Tibial nerve (tissue), 3 donors: ENCODE results near the gene PGD.

ENCODE experiments used
- CTCF ChIP-seq, 5 experiments: fragments of 200-600 bp in 3 of 5; fragments of 450-650 bp in 2 of 5; sonication (generic) in 3 of 5; IDR thresholded peaks; one replicate each; pipeline ENCODE4 v1.5.1; 2016 to 2019; ENCODE audit warnings: antibody characterized with exemption in 5 of 5, mild to moderate bottlenecking in 3 of 5, moderate library complexity in 2 of 5
- POLR2A ChIP-seq, 2 donors: fragments of 450-650 bp; IDR thresholded peaks; one replicate each; pipeline ENCODE4 v1.6.1; 2017; ENCODE audit warnings: antibody characterized with exemption in 2 of 2, mild to moderate bottlenecking in 2 of 2, moderate library complexity in 2 of 2

- TF ChIP-seq CTCF (IDR thresholded peaks at IDR 0.05): no peak
- TF ChIP-seq POLR2A (IDR thresholded peaks at IDR 0.05): no peak
These were observed 52.0 kb downstream of the PGD start for GRCh38 chr1:10450836-10451235.
